ENCODE results near the gene SPRY4. TPM values are rescaled to one million over a fixed set of nuclear protein-coding genes. Genes with fewer than 3 reads are reported as not detected.

The SPRY4 gene
- total RNA-seq, 1 experiment from 2014 or later = 7.7 TPM

GRCh38 chr5:142313275-142313674, 11.5 kb downstream of the SPRY4 start:
- Histone ChIP-seq H3K4me3 (ENCODE audit: low read depth, low read length) (no peak overlapping the region), H3K36me3 (ENCODE audit: control insufficient read depth, insufficient read depth, low read length) (peaks cover 2% of the 10 kb centered on the region), H3K4me1 (no peaks in the 10 kb centered on the region), H3K9me3 (no peaks in the 10 kb centered on the region), H3K27me3 (replicated peaks; ENCODE audit: control insufficient read depth, insufficient read depth, low read length) (no peaks in the 10 kb centered on the region)
- BruUV-seq (replicated peaks) = no TSS peak
- no peak for TF ChIP-seq CTCF (IDR thresholded peaks at IDR 0.05; ENCODE audit: insufficient read depth in 1 of 2, low read depth in 1 of 2, low read length in 1 of 2, severe bottlenecking in 1 of 2, unreplicated experiment in 1 of 2)
- intact Hi-C loops (cut with micrococcal nuclease; ENCODE audit: unreplicated experiment) = no loop called here
- H3K27ac Mint-ChIP-seq (ENCODE audit: unreplicated experiment) = no peak overlapping the region
- H3K36me3 Mint-ChIP-seq (ENCODE audit: insufficient read depth, unreplicated experiment) = peaks cover 15% of the 10 kb centered on the region
- H3K4me1 Mint-ChIP-seq (ENCODE audit: low read depth, unreplicated experiment) = no peaks in the 10 kb centered on the region
- no peak overlapping the region for H3K4me3 Mint-ChIP-seq (ENCODE audit: unreplicated experiment)
- DNase-seq = no peak
- POLR2A ChIA-PET = no interaction called here
- CTCF ChIA-PET = no interaction called here
- no peaks in the 10 kb centered on the region for H3K27me3 Mint-ChIP-seq (ENCODE audit: insufficient read depth, unreplicated experiment)
- no peaks in the 10 kb centered on the region for H3K9me3 Mint-ChIP-seq (ENCODE audit: unreplicated experiment)

GRCh38 chr5:142312399-142312798, 12.4 kb downstream of the SPRY4 start:
- TF ChIP-seq CTCF (IDR thresholded peaks at IDR 0.05; ENCODE audit: insufficient read depth in 1 of 2, low read depth in 1 of 2, low read length in 1 of 2, severe bottlenecking in 1 of 2, unreplicated experiment in 1 of 2) = no peak
- peaks cover 17% of the 10 kb centered on the region for H3K36me3 Mint-ChIP-seq (ENCODE audit: insufficient read depth, unreplicated experiment)
- no peak overlapping the region for H3K27ac Mint-ChIP-seq (ENCODE audit: unreplicated experiment)
- Histone ChIP-seq H3K4me1 (peaks cover 3% of the 10 kb centered on the region), H3K27me3 (replicated peaks; ENCODE audit: control insufficient read depth, insufficient read depth, low read length) (no peaks in the 10 kb centered on the region), H3K36me3 (ENCODE audit: control insufficient read depth, insufficient read depth, low read length) (peaks cover 2% of the 10 kb centered on the region), H3K9me3 (no peaks in the 10 kb centered on the region), H3K4me3 (ENCODE audit: low read depth, low read length) (no peak overlapping the region)
- no TSS peak for BruUV-seq (replicated peaks)
- no peaks in the 10 kb centered on the region for H3K9me3 Mint-ChIP-seq (ENCODE audit: unreplicated experiment)
- ChIA-PET CTCF (interaction anchor here (0.9 kb wide), 1 partner anchor 300 kb away, joined by 3 read pairs; the partner anchor contains the start of gene GNPDA1), POLR2A (no interaction called here)
- intact Hi-C loops (cut with micrococcal nuclease; ENCODE audit: unreplicated experiment) = no loop called here
- no peaks in the 10 kb centered on the region for H3K4me1 Mint-ChIP-seq (ENCODE audit: low read depth, unreplicated experiment)
- no peaks in the 10 kb centered on the region for H3K27me3 Mint-ChIP-seq (ENCODE audit: insufficient read depth, unreplicated experiment)
- DNase-seq = no peak
- no peak overlapping the region for H3K4me3 Mint-ChIP-seq (ENCODE audit: unreplicated experiment)

- no peaks in the 10 kb centered on the region for H3K27me3 ChIP-seq (replicated peaks; ENCODE audit: control insufficient read depth, insufficient read depth, low read length)
- Mint-ChIP-seq H3K9me3 (ENCODE audit: unreplicated experiment) (no peaks in the 10 kb centered on the region), H3K27me3 (ENCODE audit: insufficient read depth, unreplicated experiment) (no peaks in the 10 kb centered on the region), H3K27ac (ENCODE audit: unreplicated experiment) (no peak overlapping the region), H3K36me3 (ENCODE audit: insufficient read depth, unreplicated experiment) (peaks cover 21% of the 10 kb centered on the region), H3K4me1 (ENCODE audit: low read depth, unreplicated experiment) (peaks cover 6% of the 10 kb centered on the region), H3K4me3 (ENCODE audit: unreplicated experiment) (no peak overlapping the region)
- BruUV-seq (replicated peaks) = no TSS peak
- intact Hi-C loops (cut with micrococcal nuclease; ENCODE audit: unreplicated experiment) = no loop called here
- H3K4me1 ChIP-seq = peaks cover 9% of the 10 kb centered on the region
- DNase-seq = no peak
- H3K36me3 ChIP-seq (ENCODE audit: control insufficient read depth, insufficient read depth, low read length) = peaks cover 2% of the 10 kb centered on the region
- ChIA-PET CTCF (interaction anchor here (0.9 kb wide), 1 partner anchor 299 kb away, joined by 3 read pairs; the partner anchor contains the start of gene GNPDA1), POLR2A (no interaction called here)
- no peaks in the 10 kb centered on the region for H3K9me3 ChIP-seq
- H3K4me3 ChIP-seq (ENCODE audit: low read depth, low read length) = no peak overlapping the region
- TF ChIP-seq CTCF (IDR thresholded peaks at IDR 0.05; ENCODE audit: insufficient read depth in 1 of 2, low read depth in 1 of 2, low read length in 1 of 2, severe bottlenecking in 1 of 2, unreplicated experiment in 1 of 2) = no peak
Measured at GRCh38 chr5:142311725-142312124, 13.1 kb downstream of the SPRY4 start.
